Measurements from ENCODE around the gene FBXL16.

FBXL16 gene

DNA sequence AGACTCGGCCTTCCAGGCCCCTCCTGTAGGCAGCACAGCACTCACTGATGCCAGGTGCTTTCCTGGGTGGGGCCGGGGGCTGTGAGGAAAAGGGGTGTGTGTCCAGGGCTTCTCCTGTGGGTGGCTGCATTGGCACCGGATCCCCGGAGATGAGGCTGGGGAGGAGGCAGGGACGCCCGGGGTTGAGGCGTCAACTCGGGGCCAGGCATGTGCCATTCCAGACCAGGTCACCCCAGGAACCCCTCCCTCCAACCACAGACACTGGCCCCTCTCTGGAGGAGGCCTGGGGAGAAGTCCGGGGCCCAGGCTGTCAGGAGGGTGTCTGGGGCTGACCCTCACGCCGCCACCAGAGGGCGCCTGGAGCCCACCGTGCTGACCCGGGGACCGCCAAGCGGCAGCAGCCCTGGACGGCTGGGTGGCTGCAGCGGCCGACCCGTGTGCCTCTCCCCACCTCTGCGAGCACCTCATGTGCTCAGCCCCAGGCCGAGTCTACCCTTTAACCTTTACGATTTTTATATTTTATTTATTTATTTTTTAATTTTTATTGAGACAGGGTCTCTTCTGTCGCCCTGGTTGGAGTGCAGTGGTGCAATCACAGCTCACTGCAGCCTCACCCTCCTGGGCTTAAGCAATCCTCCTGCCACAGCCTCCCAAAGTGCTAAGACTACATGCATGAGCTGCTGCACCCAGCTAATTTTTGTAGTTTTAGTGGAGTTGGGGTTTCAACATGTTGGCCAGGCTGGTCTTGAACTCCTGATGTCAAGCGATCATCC is 6.1 kb upstream of the FBXL16 start:
- DNase-seq (ENCODE audit: extremely low spot score, insufficient read length, low read depth): peak; percentile 76
- peak; percentile 76 for FAIRE-seq

DNA sequence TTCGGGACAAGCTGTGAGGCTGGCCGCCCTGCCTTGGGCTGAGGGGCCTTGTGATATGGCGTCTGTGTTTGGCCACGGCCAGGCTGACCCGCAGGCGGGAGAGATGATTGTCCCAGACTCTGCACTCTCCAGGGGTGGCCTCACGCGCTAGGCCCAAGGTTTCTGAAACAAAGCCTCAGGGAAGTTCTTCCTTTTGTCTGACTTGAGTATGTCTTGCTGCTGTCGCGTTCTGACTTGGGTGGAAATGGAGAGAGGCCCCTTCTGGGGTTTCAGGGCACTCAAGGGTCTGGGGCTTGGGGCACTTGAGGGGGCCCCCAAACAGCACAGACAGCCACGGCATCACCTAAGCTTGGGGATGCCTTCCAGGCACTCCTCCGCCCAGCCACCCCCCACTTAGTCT is 5.5 kb upstream of the FBXL16 start:
- FAIRE-seq (no peak), DNase-seq (ENCODE audit: extremely low spot score, insufficient read length, low read depth) (no peak)

DNA sequence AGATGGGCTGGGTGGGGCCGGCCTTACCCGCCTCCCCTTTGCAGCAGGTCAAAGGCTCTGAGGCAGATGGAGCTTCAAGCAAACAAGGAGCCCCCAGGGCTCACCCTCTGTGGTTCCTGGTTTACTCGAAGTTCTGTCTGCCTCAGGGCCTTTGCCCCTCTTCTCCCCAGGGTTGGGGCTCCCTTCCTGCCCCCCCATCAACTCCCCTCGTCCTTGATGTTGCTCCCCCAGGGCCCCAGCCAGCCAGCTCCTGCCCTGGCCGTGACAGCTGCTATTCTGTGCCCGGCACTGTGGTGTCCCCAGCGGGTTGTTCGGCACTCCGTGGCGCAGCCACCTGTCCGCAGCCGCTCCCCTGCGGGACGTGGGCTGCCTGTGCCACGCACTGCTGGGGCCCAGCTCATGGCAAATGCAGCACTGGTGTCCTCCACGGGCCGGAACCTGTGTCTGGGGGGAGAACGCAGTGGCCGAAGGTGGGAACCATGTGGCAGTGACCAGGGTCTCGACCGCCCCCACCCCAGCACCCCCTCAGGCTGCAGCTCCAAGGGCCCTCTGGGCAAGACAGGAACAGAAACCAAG is 5.0 kb upstream of the FBXL16 start:
- DNase-seq (ENCODE audit: extremely low spot score, insufficient read length, low read depth) (no peak), FAIRE-seq (no peak)

DNA sequence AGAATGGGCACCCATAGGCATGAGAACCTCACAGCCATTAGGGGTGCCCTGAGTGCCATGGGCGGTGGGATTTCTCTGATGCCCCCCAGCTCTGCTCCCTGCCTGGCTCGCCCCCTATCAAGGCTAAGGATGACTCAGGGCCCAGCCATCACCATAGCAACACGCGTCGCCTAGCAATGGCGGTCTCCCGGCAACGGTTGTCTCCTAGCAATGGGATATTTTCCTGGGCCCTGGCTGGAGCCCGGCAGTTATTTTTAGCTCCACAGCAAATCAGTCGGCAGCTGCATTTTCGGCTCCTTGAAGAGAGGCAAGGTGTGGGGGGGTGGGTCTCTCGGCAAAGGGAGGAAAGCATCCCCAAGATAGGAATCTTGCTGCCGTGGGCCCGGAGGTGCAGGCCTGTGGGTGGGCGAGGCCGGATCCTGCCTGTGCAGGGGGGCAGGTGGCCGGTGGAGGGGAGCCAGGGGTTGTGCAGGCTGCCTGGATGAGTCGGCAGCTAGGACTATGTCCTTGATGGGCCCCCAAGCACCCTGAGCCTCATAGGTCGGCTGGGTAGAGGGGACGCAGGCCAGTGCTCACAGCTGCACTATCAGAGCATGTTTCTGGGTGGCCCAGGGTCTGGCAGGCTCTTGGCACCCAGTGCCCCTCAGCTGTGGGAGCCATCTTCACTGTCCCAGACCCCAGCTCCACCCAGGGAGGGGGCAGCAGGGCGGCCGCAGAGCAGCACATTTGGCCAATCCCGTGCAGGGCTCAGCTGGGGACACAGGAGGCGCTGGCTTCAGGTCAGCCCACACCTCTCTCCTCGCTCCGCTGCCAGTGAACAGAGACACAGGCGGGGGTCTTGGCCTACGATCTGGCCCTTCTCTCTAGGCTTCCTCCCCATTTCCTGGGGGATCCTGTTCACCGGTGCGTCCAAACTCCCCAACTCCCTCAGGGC is 4.2 kb upstream of the FBXL16 start:
- no peak for FAIRE-seq

DNA sequence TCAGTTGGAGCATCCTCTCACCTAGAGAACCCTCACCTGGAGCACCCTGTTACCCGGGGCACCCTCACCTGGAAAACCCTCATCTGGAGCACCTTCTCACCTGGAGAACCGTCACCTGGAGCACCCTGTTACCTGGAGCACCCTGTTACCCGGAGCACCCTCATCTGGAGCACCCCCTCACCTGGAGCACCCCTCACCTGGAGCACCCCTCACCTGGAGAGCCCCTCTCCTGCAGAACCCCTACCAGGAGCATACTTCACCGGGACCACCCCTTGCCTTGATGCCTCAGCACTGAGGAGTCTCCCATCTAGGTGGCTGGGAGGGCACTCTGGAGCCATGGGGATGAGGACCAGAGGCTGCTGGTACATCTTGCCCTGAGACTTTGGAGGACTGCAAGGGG is 3.4 kb upstream of the FBXL16 start:
- FAIRE-seq (no peak), DNase-seq (ENCODE audit: extremely low spot score, insufficient read length, low read depth) (no peak)

More for the DNA sequence above, 4.2 kb upstream of the FBXL16 start:
- no peak for DNase-seq (ENCODE audit: extremely low spot score, insufficient read length, low read depth)

DNA sequence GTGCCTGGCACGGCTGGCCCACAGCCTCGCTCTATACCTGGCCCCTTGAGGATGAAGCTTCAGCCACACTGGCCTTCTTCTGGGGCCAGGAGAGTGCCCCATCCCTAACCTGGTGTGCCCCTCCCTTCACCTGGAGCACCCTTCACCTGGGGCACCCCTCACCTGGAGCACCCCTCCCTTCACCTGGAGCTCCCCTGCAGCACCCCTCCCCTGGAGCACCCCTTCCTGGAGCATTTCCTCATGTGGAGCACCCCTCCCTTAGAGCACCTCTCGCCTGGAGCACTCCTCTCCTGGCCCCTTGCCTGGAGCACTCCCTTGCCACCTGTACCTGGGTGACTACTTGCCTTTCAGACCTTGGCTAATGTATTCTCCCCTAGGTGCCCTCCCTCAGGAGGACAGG is 2.4 kb upstream of the FBXL16 start:
- FAIRE-seq (no peak), DNase-seq (ENCODE audit: extremely low spot score, insufficient read length, low read depth) (no peak)

DNA sequence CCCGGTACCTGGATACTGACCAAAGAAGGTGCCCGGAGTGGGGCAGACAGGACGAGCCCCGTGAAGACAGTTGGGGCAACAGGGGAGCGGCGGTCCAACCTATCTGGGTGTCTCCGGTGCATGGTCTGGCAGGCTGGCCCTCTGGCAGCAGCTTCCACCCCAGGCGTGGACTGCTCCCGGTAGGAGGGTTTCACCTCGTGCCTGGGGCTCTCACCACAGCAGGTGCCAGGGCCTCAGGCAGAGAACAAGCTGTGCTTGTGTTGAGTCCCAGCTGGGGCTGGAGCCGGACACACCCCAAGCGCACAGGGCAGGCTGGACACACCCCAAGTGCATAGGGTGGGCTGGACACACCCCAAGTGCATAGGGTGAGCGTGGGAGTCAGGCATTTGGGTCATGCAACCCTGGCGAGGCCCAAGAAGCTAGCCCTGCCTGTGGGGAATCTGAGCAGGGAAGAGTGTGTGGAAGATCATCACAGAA is 1.5 kb upstream of the FBXL16 start:
- DNase-seq (ENCODE audit: extremely low spot score, insufficient read length, low read depth) (no peak), FAIRE-seq (no peak)

DNA sequence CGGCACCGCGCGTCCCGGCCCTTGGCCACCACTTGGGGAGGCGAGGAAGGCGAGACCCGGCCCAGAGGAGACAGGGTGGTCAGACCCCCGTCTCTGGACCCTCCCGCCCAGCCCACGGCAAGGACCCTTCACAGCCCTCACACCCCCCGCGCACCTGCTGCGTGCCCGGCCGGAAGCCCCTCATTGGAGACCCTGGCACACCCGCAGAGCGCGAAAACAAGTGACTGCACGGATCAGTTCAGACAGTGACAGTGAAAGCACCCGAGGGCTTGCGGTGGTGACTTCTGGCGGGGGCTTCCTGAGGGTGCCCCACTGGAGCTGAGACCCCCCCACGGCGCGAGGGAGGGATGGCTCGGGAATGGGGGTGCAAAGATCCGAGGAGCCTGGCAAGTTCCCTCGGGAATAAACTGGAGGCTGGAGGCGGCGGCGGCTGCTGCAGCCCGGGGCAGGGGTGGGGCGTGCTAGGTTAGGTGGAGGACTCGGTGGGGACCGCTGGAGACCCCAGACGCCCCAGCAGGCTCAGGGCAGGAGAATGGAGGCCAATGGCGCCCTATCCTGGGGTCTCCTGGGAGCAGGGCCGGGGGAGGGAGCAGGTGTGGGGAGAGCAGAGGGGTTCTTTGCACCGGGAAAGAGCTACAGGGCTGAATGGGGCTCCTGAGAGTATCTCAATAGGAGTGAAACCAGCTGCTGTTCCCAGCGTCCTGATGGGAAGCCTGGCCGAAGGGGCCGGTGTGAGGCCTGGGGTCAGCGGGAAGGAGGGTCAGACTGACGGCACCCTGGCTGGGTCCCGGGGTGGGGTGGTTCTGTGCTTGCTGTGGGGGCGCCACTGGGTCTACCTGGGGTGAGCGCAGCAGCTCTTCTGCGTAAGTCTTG is 824 bp upstream of the FBXL16 start:
- FAIRE-seq (no peak), DNase-seq (ENCODE audit: extremely low spot score, insufficient read length, low read depth) (no peak)

DNA sequence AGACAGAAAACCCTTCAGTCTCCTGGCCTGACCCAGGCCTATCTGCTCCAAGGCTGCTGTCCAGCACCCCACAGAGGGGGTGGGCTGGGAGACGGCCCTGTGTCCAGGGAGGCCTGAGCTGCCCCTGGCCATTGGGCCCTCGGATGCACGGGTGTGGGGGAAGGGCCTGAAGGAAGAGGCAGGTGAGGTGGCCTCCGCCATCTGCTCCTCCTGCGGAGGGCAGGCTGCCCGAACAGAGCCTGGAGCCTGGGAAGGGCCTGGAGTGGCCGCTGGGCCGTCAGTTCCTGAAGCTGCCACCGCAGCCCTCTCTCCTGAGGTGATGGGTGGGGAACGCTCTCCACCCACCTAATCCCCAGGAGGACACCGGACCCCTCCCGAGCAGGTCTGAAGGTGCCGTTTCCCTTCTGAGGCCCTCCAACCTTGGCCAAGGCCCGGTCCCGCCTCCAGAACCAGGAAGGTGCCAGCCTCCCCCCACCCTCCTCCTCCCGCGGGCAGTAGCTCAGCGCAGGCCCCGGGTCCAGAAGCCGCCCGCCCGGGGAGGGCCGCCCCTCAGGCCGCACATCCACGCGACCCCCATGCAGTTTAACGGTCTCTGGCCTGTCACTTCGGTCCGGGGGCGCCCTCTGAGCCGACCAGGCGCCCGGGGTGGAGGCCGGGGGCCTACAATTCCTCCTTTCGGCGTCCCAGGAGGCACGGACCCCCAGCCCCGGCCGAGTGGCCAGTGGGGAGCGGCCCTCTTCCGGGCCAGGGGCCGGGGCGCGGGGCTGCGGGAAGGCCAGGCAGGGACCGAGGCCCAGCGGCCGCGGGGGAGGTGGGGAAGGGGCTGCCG is 835 bp downstream of the FBXL16 start:
- no peak for FAIRE-seq
- no peak for DNase-seq (ENCODE audit: extremely low spot score, insufficient read length, low read depth)

DNA sequence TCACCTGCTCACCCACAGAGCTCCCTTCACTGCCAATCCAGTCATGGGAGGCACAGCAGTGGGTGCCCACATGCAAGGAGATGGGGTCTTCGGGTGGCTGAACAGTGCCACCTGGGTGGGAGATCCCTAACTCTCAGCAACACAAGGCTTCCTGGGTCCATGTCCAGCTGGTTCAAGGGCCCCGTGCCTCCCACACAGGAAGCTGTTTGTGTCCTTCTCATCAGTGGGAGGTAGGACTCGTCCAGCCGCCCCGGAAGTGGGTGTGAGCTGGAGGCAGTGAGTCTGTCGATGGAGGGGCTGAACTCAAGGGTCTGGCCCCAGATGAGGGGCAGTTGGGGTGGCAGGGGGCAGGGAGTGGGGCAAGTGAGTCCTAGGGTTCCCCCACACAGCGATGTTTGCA is 1.6 kb downstream of the FBXL16 start:
- DNase-seq (ENCODE audit: extremely low spot score, insufficient read length, low read depth): no peak
- no peak for FAIRE-seq

DNA sequence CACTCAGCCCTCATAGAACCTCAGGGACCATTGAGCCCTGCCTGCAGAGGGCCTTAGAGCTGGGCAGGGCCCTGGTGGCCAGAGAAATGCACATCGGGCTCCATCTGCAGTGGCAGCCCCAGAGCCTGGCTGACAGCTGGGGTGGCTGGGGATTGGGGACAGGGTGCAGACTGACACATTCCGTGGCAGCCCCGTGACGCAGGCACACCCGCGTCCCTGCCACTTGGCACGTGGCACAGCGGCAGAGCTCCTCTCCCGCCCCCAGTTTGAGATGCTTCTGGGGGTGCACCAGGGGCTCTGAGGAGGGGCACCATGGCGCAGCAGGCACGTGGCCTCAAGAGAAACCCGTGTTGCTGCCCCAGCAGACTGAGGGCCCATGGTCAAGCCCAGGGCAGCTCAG is 2.2 kb downstream of the FBXL16 start:
- DNase-seq (ENCODE audit: extremely low spot score, insufficient read length, low read depth) (no peak), FAIRE-seq (no peak)

DNA sequence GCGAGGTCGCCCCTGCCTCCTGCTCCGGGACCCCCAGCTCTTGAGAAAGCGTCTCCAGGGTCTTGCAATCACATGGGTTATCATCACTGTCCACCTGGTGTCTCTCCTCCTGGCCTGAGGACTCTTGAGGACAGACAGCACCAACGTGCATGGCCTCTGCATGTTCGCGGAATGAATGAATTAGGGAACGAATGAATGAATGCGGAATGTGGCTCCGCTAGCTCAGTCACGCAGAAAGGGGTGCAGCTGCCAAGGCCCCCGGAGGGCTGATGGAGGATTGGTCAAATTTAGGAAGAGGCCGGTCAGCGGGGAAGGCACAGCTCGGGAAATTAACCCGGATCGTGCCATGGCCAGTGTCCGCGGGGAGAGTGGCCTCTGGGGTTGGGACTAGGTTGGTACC is 3.3 kb downstream of the FBXL16 start:
- FAIRE-seq (no peak), DNase-seq (ENCODE audit: extremely low spot score, insufficient read length, low read depth) (no peak)

DNA sequence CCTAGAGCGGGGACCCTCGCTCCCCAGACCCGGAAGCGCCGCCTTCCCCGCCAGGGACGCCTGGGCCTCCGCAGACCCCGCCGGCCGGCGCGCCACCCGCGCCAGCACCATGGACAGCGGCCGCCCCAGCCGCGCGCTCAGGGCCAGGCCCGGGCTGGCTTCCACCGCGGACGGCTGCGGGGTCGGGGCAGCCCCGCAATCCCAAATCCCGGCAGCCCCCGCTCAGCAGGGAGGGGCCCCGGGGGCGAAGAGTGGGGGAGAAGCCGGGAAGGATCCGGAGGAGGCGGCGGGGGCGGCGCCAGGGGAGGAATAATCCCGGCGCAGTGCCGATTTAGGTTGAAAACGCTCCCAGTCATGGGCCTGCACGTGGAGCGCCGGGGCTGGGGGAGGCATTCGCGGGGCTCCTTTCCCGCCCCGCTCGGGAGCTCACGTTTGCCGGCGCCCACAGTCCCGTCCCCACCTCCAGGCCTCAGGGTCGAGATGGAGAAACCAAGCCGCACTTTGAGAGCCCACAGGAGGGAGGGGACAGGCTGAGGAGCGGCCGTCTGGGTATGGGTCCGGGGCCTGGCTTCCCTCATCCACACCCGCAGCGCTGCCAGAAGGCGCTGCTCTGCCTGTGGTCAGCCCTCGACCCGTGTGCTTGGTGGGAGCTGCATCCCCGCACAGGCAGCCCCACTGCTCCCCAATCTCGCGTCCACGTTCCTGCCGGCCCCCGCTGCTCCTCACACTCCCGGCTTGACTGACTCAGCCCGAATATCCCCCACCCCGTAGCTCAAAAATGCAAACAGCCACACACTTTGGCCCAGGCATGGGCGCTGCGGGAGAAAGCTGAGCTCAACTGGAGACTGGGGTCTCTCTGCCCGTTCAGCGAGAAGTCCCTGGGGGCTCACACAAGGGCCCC is 4.7 kb downstream of the FBXL16 start:
- DNase-seq (ENCODE audit: extremely low spot score, insufficient read length, low read depth): no peak
- no peak for FAIRE-seq

DNA sequence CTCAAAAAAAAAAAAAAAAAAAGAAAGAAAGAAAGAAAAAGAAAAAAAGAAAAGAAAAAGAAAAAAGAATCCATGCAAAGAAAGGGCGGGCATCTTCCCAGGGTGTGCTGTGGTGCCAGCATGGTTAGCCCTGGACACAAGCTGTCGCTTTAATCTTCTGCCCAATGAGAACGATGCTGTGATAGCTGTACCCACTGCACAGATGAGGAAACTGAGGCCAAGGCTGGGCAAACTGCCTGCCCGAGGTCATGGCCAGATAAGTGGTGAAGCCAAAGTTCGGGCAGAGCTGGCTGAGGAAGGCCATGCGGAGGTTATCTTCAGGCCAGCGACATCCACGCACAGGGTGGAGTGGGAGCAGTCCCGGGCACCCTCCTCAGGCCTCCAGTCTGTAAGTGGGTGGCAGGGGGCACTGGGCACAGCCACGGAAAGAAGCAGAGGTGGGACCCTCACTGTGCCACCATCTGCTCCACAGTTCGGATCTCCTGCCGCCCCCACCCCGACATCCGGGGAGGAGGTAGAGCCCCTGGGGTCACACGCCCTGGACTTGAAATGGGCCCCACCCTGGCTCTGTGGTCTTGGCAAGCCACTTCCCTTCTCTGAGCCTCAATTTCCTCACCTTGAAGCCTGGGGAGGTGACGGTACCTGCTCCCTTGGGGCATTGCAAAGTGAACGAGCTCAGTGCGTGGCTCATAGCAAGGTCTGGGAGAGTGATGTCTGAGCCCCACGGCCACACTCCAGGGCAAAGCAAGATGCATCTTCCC is 6.5 kb downstream of the FBXL16 start:
- FAIRE-seq: no peak
- no peak for DNase-seq (ENCODE audit: extremely low spot score, insufficient read length, low read depth)

DNA sequence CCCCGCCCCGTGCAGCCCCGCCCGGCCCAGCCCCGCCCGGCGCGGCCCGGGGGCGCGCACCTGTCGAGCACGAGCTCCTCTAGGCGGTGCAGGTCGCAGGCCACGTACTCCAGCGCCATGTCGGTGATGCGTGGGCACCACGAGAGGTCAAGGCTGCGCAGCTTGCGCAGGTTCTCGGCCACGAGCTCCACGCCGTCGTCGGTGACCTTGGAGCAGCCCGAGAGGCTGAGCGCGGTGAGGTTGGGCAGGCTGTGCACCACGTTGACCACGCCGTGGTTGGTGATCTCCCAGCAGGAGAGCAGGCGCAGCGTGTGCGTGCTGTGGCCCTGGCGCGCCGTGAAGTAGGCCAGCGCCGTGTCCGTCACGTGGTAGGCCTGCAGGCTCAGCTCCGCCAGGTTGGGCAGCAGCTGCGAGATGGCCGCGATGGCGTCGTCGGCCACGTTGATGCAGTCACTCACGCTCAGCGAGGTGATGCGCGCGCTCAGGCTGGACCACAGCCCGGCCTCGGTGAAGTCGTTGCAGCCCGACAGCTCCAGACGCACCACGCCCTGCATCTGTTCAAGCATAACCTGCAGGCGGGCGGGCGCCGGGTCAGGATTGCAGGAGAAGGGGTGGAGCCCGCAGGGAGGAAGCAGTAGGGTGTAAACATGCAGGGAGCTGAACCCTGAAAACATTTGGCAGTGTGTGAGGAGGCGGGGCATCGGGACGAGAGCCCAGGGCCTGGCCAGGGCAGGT is 10.1 kb downstream of the FBXL16 start:
- DNase-seq (ENCODE audit: extremely low spot score, insufficient read length, low read depth) (no peak), FAIRE-seq (no peak)

DNA sequence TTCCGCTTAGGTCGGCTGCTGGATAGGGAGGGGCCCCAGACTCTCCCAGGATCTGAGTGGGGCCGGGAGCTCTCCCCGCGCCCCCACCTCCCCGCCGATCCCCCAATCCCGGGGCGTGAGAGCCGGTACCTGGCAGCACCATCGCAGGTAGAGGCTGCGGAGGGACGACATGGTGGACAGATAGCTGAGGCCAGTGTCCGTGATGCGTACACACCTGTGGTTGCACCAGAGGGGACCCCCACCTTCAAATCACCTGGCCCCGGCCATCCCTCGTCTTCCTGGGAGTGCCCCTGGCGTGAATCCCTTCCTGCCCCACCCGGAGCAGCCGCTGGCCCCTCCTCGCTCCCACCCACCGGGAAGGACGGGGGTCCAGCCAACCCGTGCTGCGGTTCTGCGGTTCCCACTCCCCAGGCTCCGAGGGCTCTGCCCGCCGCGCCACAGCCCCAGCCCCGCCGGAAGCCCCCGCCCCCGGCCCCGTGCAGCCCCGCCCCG is 10.7 kb downstream of the FBXL16 start:
- no peak for DNase-seq (ENCODE audit: extremely low spot score, insufficient read length, low read depth)
- no peak for FAIRE-seq
